H1 (cell line): ENCODE data around the gene HLA-DPA1. TPM values are rescaled to one million over a fixed set of nuclear protein-coding genes. Genes with fewer than 3 reads are reported as not detected.

Experiments
- CTCF ChIA-PET: fragments of 300-600 bp; sonication (Branson Sonifier 250); formaldehyde crosslinking; loops from one replicate; lab custom pipeline; 2021; ENCODE audit not compliant: partially characterized antibody; lab: Charles Lee
- POLR2A ChIA-PET: fragments of 300-600 bp; sonication (Branson Sonifier 250); formaldehyde crosslinking; loops from one replicate; lab custom pipeline; 2021; ENCODE audit warnings: inconsistent platforms; ENCODE audit not compliant: partially characterized antibody; lab: Charles Lee
- DNase-seq, 2 experiments: peaks; one replicate each; pipeline versions ENCODE4 v3.0.0 to v3.0.0-alpha.2; 2010 to 2022; ENCODE audit warnings: low spot score in 2 of 2, low read depth in 1 of 2, mixed read lengths in 1 of 2
- FAIRE-seq: peaks from 2 replicates; lab custom pipeline; 2011; peaks lifted over from hg19 to GRCh38; lab: Jason Lieb, UNC
- H2AFZ ChIP-seq: 2 replicates; pipeline ENCODE4 v1.8.1; 2012; ENCODE audit warnings: low read length, inconsistent platforms
- H2AK5ac ChIP-seq: 2 replicates; pipeline ENCODE4 v1.6.1; 2013; ENCODE audit warnings: low read depth, low read length
- H2BK120ac ChIP-seq: replicated peaks from 2 replicates; pipeline ENCODE3; 2013; ENCODE audit warnings: low read depth, low read length, inconsistent platforms
- H2BK12ac ChIP-seq: 2 replicates; pipeline ENCODE4 v1.6.1; 2013; ENCODE audit warnings: low read depth, low read length
- H2BK15ac ChIP-seq: 2 replicates; pipeline ENCODE4 v1.6.1; 2013; ENCODE audit warnings: low read length
- H2BK20ac ChIP-seq: 2 replicates; pipeline ENCODE4 v1.6.1; 2013; ENCODE audit warnings: low read length
- H2BK5ac ChIP-seq: 2 replicates; pipeline ENCODE4 v1.6.1; 2013; ENCODE audit warnings: low read depth, low read length
- H3K14ac ChIP-seq: 2 replicates; pipeline ENCODE4 v1.6.1; 2013; ENCODE audit warnings: inconsistent platforms; ENCODE audit not compliant: insufficient read length
- H3K18ac ChIP-seq: 2 replicates; pipeline ENCODE4 v1.6.1; 2013; ENCODE audit warnings: low read length; ENCODE audit errors: extremely low read depth
- H3K23ac ChIP-seq: 2 replicates; pipeline ENCODE4 v1.6.1; 2013; ENCODE audit warnings: inconsistent platforms; ENCODE audit not compliant: insufficient read length
- H3K23me2 ChIP-seq: 2 replicates; pipeline ENCODE4 v1.6.1; 2013; ENCODE audit warnings: low read depth, low read length
- H3K27ac ChIP-seq: 2 replicates; pipeline ENCODE4 v1.6.1; 2011; ENCODE audit warnings: low read depth, low read length, inconsistent platforms
- H3K27me3 ChIP-seq, 4 experiments: replicated peaks in 1 of 4; 1 replicate in 1 of 4; 2 replicates in 3 of 4; pipeline versions ENCODE4 v1.6.1 to v1.8.1; 2011 to 2013; ENCODE audit warnings: low read length in 3 of 4, mild to moderate bottlenecking in 3 of 4, inconsistent platforms in 2 of 4, mixed read lengths in 2 of 4, moderate library complexity in 1 of 4; ENCODE audit not compliant: control insufficient read depth in 3 of 4, insufficient read depth in 3 of 4; ENCODE audit errors: extremely low read depth in 1 of 4
- H3K36me3 ChIP-seq, 4 experiments: 2 replicates each; pipeline versions ENCODE4 v1.6.1 to v1.8.1; 2011 to 2013; ENCODE audit warnings: mild to moderate bottlenecking in 4 of 4, low read length in 3 of 4, moderate library complexity in 2 of 4, control low read depth in 1 of 4, inconsistent platforms in 1 of 4; ENCODE audit not compliant: insufficient read depth in 4 of 4, control insufficient read depth in 2 of 4
- H3K4ac ChIP-seq: replicated peaks from 2 replicates; pipeline ENCODE3; 2013; ENCODE audit warnings: low read length, low read depth, mixed read lengths, inconsistent platforms; ENCODE audit not compliant: insufficient read length
- H3K4me1 ChIP-seq, 4 experiments: replicated peaks in 1 of 4; 1 replicate in 1 of 4; 2 replicates in 3 of 4; pipeline versions ENCODE4 v1.6.1 to v1.8.1; 2011 to 2013; ENCODE audit warnings: low read length in 3 of 4, inconsistent platforms in 2 of 4, mixed read lengths in 1 of 4; ENCODE audit not compliant: insufficient read depth in 4 of 4, control insufficient read depth in 3 of 4
- H3K4me2 ChIP-seq, 2 experiments: 2 replicates each; pipeline versions ENCODE4 v1.6.1 to v1.8.1; 2011 to 2013; ENCODE audit warnings: low read depth in 2 of 2, low read length in 2 of 2, control low read depth in 1 of 2, inconsistent platforms in 1 of 2, mild to moderate bottlenecking in 1 of 2; ENCODE audit not compliant: insufficient read depth in 1 of 2
- H3K4me3 ChIP-seq, 4 experiments: fragments of 200-600, 300-600 bp in 1 of 4; sonication (generic), shearing (Covaris generic), sonication (Bioruptor Twin) in 1 of 4; 2 replicates each; pipeline versions ENCODE4 v1.5.1 to v1.8.1; 2011 to 2016; ENCODE audit warnings: low read length in 4 of 4, low read depth in 3 of 4, control low read depth in 2 of 4, inconsistent platforms in 2 of 4, mild to moderate bottlenecking in 2 of 4, mixed read lengths in 1 of 4, moderate library complexity in 1 of 4; ENCODE audit not compliant: insufficient read depth in 2 of 4; ENCODE audit errors: extremely low read depth in 1 of 4
- H3K56ac ChIP-seq: replicated peaks from 2 replicates; pipeline ENCODE3; 2013; ENCODE audit warnings: low read depth, mild to moderate bottlenecking, mixed read lengths, low read length, inconsistent platforms; ENCODE audit not compliant: insufficient read length
- H3K79me1 ChIP-seq: 2 replicates; pipeline ENCODE4 v1.6.1; 2013; ENCODE audit warnings: low read depth, low read length, control low read depth
- H3K79me2 ChIP-seq, 2 experiments: 2 replicates each; pipeline versions ENCODE4 v1.6.1 to v1.8.1; 2012 to 2013; ENCODE audit warnings: low read length in 2 of 2, mild to moderate bottlenecking in 2 of 2, inconsistent platforms in 1 of 2; ENCODE audit not compliant: insufficient read depth in 2 of 2, control insufficient read depth in 1 of 2
- H3K9ac ChIP-seq, 4 experiments: replicated peaks in 1 of 4; 1 replicate in 1 of 4; 2 replicates in 3 of 4; pipeline versions ENCODE4 v1.6.1 to v1.8.1; 2011 to 2013; ENCODE audit warnings: low read depth in 3 of 4, low read length in 3 of 4, control low read depth in 2 of 4, mild to moderate bottlenecking in 2 of 4, moderate library complexity in 2 of 4, inconsistent platforms in 1 of 4; ENCODE audit errors: extremely low read depth in 1 of 4
- H3K9me3 ChIP-seq, 2 experiments: 2 replicates each; pipeline versions ENCODE4 v1.6.1 to v1.8.1; 2012 to 2013; ENCODE audit warnings: mild to moderate bottlenecking in 2 of 2, moderate library complexity in 2 of 2, control low read depth in 1 of 2, inconsistent platforms in 1 of 2, low read depth in 1 of 2, low read length in 1 of 2, mixed read lengths in 1 of 2; ENCODE audit not compliant: insufficient read depth in 2 of 2
- H4K20me1 ChIP-seq, 2 experiments: replicated peaks in 1 of 2; 2 replicates each; pipeline versions ENCODE3 to v1.8.1; 2011 to 2013; ENCODE audit warnings: inconsistent platforms in 2 of 2, low read length in 2 of 2, mild to moderate bottlenecking in 1 of 2; ENCODE audit not compliant: insufficient read depth in 2 of 2, control insufficient read depth in 1 of 2
- H4K5ac ChIP-seq: 2 replicates; pipeline ENCODE4 v1.6.1; 2013; ENCODE audit warnings: low read length, low read depth, mixed read lengths, inconsistent platforms; ENCODE audit not compliant: insufficient read length
- H4K8ac ChIP-seq: 2 replicates; pipeline ENCODE4 v1.8.0; 2013; ENCODE audit warnings: mild to moderate bottlenecking, moderate library complexity, low read length, inconsistent platforms; ENCODE audit not compliant: insufficient read depth; ENCODE audit errors: extremely low read depth
- H4K91ac ChIP-seq: replicated peaks from 2 replicates; pipeline ENCODE3; 2013; ENCODE audit warnings: low read length, mixed read lengths, inconsistent platforms; ENCODE audit not compliant: insufficient read length
- CHD1 ChIP-seq: IDR thresholded peaks from 2 replicates; pipeline ENCODE4 v1.6.1; 2012; ENCODE audit warnings: low read depth, low read length, improper control_type of control experiment
- CREB1 ChIP-seq: IDR thresholded peaks from 2 replicates; pipeline ENCODE4 v1.6.1; 2012; ENCODE audit warnings: inconsistent platforms
- CTCF ChIP-seq, 3 experiments: IDR thresholded peaks; 1 replicate in 2 of 3; 2 replicates in 1 of 3; pipeline versions ENCODE4 v1.5.1 to v1.6.1; 2011; ENCODE audit warnings: low read length in 3 of 3, mild to moderate bottlenecking in 3 of 3, inconsistent platforms in 2 of 3, low read depth in 1 of 3, moderate library complexity in 1 of 3; ENCODE audit not compliant: insufficient read depth in 1 of 3; ENCODE audit errors: control extremely low read depth in 1 of 3
- HDAC2 ChIP-seq, 2 experiments: fragments of 300-600 bp in 1 of 2; sonication (generic) in 1 of 2; IDR thresholded peaks; 2 replicates each; pipeline ENCODE4 v1.6.1; 2011 to 2012; ENCODE audit warnings: low read depth in 2 of 2, low read length in 2 of 2, mild to moderate bottlenecking in 2 of 2, moderate library complexity in 2 of 2, borderline replicate concordance in 1 of 2, inconsistent platforms in 1 of 2
- NANOG ChIP-seq: IDR thresholded peaks from 2 replicates; pipeline ENCODE4 v1.6.1; 2011; ENCODE audit warnings: low read length, low read depth, mild to moderate bottlenecking, inconsistent platforms; ENCODE audit not compliant: insufficient read depth, poor library complexity, severe bottlenecking
- NRF1 ChIP-seq: IDR thresholded peaks from 2 replicates; pipeline ENCODE4 v1.6.1; 2011; ENCODE audit warnings: mild to moderate bottlenecking, low read depth, low read length, improper control_type of control experiment
- RXRA ChIP-seq: IDR thresholded peaks from 2 replicates; pipeline ENCODE4 v1.6.1; 2011; ENCODE audit warnings: low read depth, mild to moderate bottlenecking, low read length, moderate library complexity; ENCODE audit not compliant: insufficient read depth
- TAF1 ChIP-seq: IDR thresholded peaks from 2 replicates; pipeline ENCODE4 v1.6.1; 2011; ENCODE audit warnings: mild to moderate bottlenecking, low read depth, low read length
- whole genome bisulfite sequencing, 2 experiments: shearing (Covaris generic) in 1 of 2; methylation state at CpG; one replicate each; pipeline versions ENCODE4 v1.1.6 to v1.1.7; 2013 to 2015; ENCODE audit warnings: low lambda C conversion rate in 2 of 2, mixed read lengths in 2 of 2, inconsistent platforms in 1 of 2, low coverage in 1 of 2, missing lambda C conversion rate in 1 of 2; ENCODE audit not compliant: insufficient replicate concordance in 2 of 2, insufficient coverage in 1 of 2, insufficient read length in 1 of 2; ENCODE audit errors: extremely low coverage in 1 of 2, missing lambda C conversion rate in 1 of 2; 5-methylcytosine and 5-hydroxymethylcytosine counted together
- polyA plus RNA-seq, 7 experiments: library from polyadenylated mRNA; depleted of rRNA in 3 of 7; stranded (reverse) in 5 of 7; unstranded in 2 of 7; fragments of >200 nt in 5 of 7; fragments of 200-250 nt in 2 of 7; gene quantifications; 1 replicate in 5 of 7; 2 replicates in 1 of 7; 4 replicates in 1 of 7; pipeline versions ENCODE4 v1.2.1 to v1.2.3, GENCODE V29; 2011 to 2013; ENCODE audit warnings: missing spikeins in 2 of 7, mixed read lengths in 2 of 7
- total RNA-seq: library from RNA; stranded (reverse); fragmentation: NEBNext Ultra II Directional; extraction: Animal tissue kit (Norgen Biotek cat#: 25700); gene quantifications from 2 replicates; pipeline ENCODE4 v1.2.1, GENCODE V29; 2021

HLA-DPA1 gene
- total and polyA plus RNA-seq, 2 of the 8 experiments (the other 6 are each of a cell fraction or from before 2014, with no cell fraction given): 6.2 to 13.1 TPM

GRCh38 chr6:33072508-33073100, 845 bp downstream of the HLA-DPA1 start:
- Histone ChIP-seq H3K79me1 (no peaks in the 10 kb centered on the region), H3K23ac (no peak overlapping the region), H2AK5ac (no peak overlapping the region), H3K4me3 (no peak overlapping the region), H3K14ac (no peak overlapping the region), H2BK15ac (no peak overlapping the region), H4K20me1 (no peaks in the 10 kb centered on the region), H4K5ac (no peak overlapping the region), H3K56ac (no peak overlapping the region), H3K4ac (no peak overlapping the region), H3K27me3 (no peaks in the 10 kb centered on the region), H2BK20ac (no peak overlapping the region), H3K27ac (no peak overlapping the region), H3K79me2 (no peaks in the 10 kb centered on the region), H2BK12ac (no peak overlapping the region), H4K91ac (no peak overlapping the region), H2BK120ac (no peak overlapping the region), H4K8ac (no peak overlapping the region), H3K23me2 (no peaks in the 10 kb centered on the region), H3K36me3 (no peaks in the 10 kb centered on the region), H3K9me3 (no peaks in the 10 kb centered on the region), H3K4me2 (no peak overlapping the region), H3K18ac (no peak overlapping the region), H2AFZ (no peak overlapping the region), H3K4me1 (no peaks in the 10 kb centered on the region; a peak in 1 of 7 replicates), H2BK5ac (no peak overlapping the region), H3K9ac (no peak overlapping the region)
- ChIA-PET POLR2A (interaction anchor here (1.8 kb wide), 1 partner anchor 101 kb away, joined by 9 read pairs; no protein-coding TSS in a partner anchor), CTCF (interaction anchor here (0.6 to 2.8 kb wide), 13 partner anchors 10 to 182 kb away, joined by 3 to 11 read pairs (median 5); no protein-coding TSS in a partner anchor)
- FAIRE-seq (no peak), DNase-seq (no peak)
- 90% methylated on average over 7 of the region's 7 CpGs; no CpG with 5 or more reads in 1 of the 2 experiments for WGBS, 2 experiments
- TF ChIP-seq CHD1: no peak
- no peak for TF ChIP-seq CTCF (IDR thresholded peaks at IDR 0.05; ENCODE audit: control extremely low read depth in 1 of 3, insufficient read depth in 1 of 3, low read depth in 1 of 3, low read length in 3 of 3)
- no peak for TF ChIP-seq NANOG
- TF ChIP-seq RXRA: no peak
- no peak for TF ChIP-seq NRF1
- no peak for TF ChIP-seq HDAC2 (IDR thresholded peaks at IDR 0.05; ENCODE audit: borderline replicate concordance in 1 of 2, low read depth in 2 of 2, low read length in 2 of 2)
- no peak for TF ChIP-seq TAF1
- no peak for TF ChIP-seq CREB1
